AG10803 (cell line): ENCODE data around the gene CTIF.

Source experiments
- DNase-seq: peaks from one replicate; pipeline ENCODE4 v3.0.0; 2010; ENCODE audit warnings: low read depth
- H3K4me3 ChIP-seq: 2 replicates; pipeline ENCODE4 v1.5.1; 2011; ENCODE audit warnings: mild to moderate bottlenecking, low read length, control low read depth
- CTCF ChIP-seq: conservative IDR thresholded peaks from 2 replicates; pipeline ENCODE4 v1.5.1; 2011; ENCODE audit warnings: mild to moderate bottlenecking, low read length, control low read depth, inconsistent platforms

Gene CTIF

GRCh38 chr18:48797841-48798255, 259.0 kb downstream of the CTIF start:
- no peak for DNase-seq
- H3K4me3 ChIP-seq = no peak overlapping the region
- no peak for TF ChIP-seq CTCF

- no peak for DNase-seq
- TF ChIP-seq CTCF = no peak
Measured at GRCh38 chr18:48798334-48799245, 259.8 kb downstream of the CTIF start.

GRCh38 chr18:48799724-48800315, 261.0 kb downstream of the CTIF start:
- DNase-seq = no peak
- no peak for TF ChIP-seq CTCF
- H3K4me3 ChIP-seq = no peak overlapping the region

More at GRCh38 chr18:48798334-48799245, 259.8 kb downstream of the CTIF start:
- H3K4me3 ChIP-seq = no peak overlapping the region

- no peak for TF ChIP-seq CTCF
- H3K4me3 ChIP-seq = no peak overlapping the region
Measured at GRCh38 chr18:48800466-48800865, 261.6 kb downstream of the CTIF start.

GRCh38 chr18:48800876-48801727, 262.3 kb downstream of the CTIF start:
- no peak overlapping the region for H3K4me3 ChIP-seq
- no peak for TF ChIP-seq CTCF
- no peak for DNase-seq

More at GRCh38 chr18:48800466-48800865, 261.6 kb downstream of the CTIF start:
- no peak for DNase-seq

- no peak for TF ChIP-seq CTCF
- H3K4me3 ChIP-seq = no peak overlapping the region
- no peak for DNase-seq
Measured at GRCh38 chr18:48801728-48802542, 263.1 kb downstream of the CTIF start.
